IMR-90 (cell line): ENCODE data around the gene EIF4B.

Experiments used
- CEBPB ChIP-seq: IDR thresholded peaks from 2 replicates; pipeline ENCODE4 v1.6.1; 2012; ENCODE audit warnings: low read depth, low read length, improper control_type of control experiment
- CTCF ChIP-seq: conservative IDR thresholded peaks from 2 replicates; pipeline ENCODE4 v1.5.1; 2012; ENCODE audit warnings: mild to moderate bottlenecking, low read depth, low read length, improper control_type of control experiment
- ELK1 ChIP-seq: fragments of 150-350 bp; IDR thresholded peaks from 2 replicates; pipeline ENCODE4 v1.6.1; 2016; ENCODE audit warnings: low read depth, mild to moderate bottlenecking, low read length, moderate library complexity, borderline replicate concordance
- FOS ChIP-seq: fragments of 150-350 bp; IDR thresholded peaks from 2 replicates; pipeline ENCODE4 v1.6.1; 2016; ENCODE audit warnings: low read depth, low read length
- NFE2L2 ChIP-seq: fragments of 150-350 bp; IDR thresholded peaks from 2 replicates; pipeline ENCODE4 v1.6.1; 2016; ENCODE audit warnings: low read depth, mild to moderate bottlenecking, low read length
- POLR2A ChIP-seq: IDR thresholded peaks from 2 replicates; pipeline ENCODE4 v1.6.1; 2012; ENCODE audit warnings: mild to moderate bottlenecking, low read depth, low read length
- RAD21 ChIP-seq: IDR thresholded peaks from 2 replicates; pipeline ENCODE4 v1.6.1; 2012; ENCODE audit warnings: low read length, improper control_type of control experiment
- RCOR1 ChIP-seq: IDR thresholded peaks from 2 replicates; pipeline ENCODE4 v1.6.1; 2012; ENCODE audit warnings: mild to moderate bottlenecking, low read length, improper control_type of control experiment; ENCODE audit not compliant: insufficient replicate concordance
- SMC3 ChIP-seq: fragments of 150-350 bp; IDR thresholded peaks from 2 replicates; pipeline ENCODE4 v1.6.1; 2016; ENCODE audit warnings: low read depth, mild to moderate bottlenecking, antibody characterized with exemption, low read length, moderate library complexity
- USF2 ChIP-seq: fragments of 150-350 bp; IDR thresholded peaks from 2 replicates; pipeline ENCODE4 v1.6.1; 2017; ENCODE audit warnings: mild to moderate bottlenecking, antibody characterized with exemption, low read length, low read depth

GRCh38 chr12:53078425-53079225 is 72.4 kb downstream of the EIF4B start:
- TF ChIP-seq CTCF: no peak
- TF ChIP-seq RCOR1: no peak
- no peak for TF ChIP-seq CEBPB
- no peak for TF ChIP-seq ELK1
- TF ChIP-seq RAD21: no peak
- no peak for TF ChIP-seq POLR2A
- TF ChIP-seq NFE2L2: no peak
- TF ChIP-seq USF2: peak; percentile 63
- no peak for TF ChIP-seq FOS
- no peak for TF ChIP-seq SMC3
